UCSD-AML1 (cell line): ENCODE measurements around the gene FOXO1.

ENCODE experiments used
- DNase-seq: peaks from one replicate; lab custom pipeline; 2025; ENCODE audit not compliant: unreplicated experiment; lab: John Stamatoyannopoulos, UW

FOXO1 gene

GRCh38 chr13:40552895-40553294 lies 113.5 kb downstream of the FOXO1 start:
- DNase-seq = no peak

DNA sequence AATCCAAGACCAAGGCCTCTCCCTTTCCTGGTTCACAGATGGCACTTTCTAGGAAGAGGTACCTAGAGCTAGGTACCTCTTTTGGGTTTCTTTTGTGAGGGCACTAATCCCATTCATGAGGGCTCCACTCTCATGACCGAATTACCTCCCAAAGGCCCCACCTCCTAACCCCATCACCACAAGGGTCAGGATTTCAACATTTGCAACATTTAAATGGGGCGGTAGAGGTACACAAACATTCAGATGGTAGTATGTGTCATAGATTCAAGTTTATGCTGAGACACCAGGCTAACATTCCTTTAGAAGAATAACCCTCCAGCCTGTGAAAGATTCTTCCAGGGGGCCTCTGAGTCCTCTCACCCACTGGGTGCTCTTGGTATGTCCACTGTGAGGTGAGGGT lies 116.3 kb downstream of the FOXO1 start:
- no peak for DNase-seq

GRCh38 chr13:40549500-40550094 lies 116.8 kb downstream of the FOXO1 start:
- no peak for DNase-seq

DNA sequence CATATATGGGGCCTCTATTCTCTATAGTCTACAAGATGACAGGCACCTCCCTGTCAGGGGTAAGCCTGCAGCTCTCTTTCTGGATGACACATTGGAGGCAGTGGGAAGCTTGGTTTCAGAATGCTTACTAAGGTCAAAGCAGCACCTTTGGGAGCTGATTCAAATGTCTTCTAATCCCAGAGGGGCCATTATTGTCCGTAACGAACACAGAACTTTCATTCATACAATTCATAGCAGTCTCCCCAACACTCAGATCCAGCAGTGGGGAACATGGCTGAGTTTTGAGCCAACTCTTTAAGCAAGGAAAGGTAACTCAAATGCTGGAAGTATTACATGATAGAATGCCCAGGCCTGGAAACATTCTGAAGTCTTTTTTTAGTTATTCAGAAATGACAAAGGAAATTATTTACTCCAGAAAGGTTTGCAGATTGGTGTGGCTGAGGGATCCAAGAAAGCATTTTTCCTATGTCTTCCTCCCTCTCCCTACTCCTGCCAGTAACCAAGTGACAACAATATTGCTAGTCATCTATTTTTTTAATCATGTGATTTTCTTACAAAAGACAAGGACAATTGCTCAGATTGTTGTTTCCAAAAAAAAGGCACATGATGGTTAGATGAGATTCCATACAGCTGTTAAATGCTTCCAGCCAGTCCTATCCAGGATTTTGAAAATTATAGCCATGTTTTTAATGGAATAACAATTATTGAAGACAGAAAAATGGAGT lies 118.7 kb downstream of the FOXO1 start:
- no peak for DNase-seq

DNA sequence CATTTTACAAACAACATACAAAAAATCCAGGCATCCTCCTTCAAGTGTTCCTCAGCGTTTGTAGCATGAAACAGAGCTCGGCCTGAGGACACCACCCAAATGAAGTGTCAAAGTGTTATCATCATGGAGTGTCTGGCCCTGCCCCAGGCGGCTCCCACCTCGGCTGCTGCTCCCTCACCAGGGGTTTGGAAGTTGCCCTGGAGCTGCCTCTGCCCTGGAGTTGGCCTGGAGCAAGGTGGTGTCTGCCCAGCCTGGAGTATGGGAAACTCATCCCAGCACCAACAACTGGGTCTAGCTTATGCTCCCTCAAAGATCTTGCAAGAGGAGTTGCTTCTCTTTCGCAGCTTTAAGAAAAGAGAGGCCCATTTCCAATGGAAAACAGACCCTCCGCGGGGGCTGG lies 120.4 kb downstream of the FOXO1 start:
- DNase-seq = no peak

DNA sequence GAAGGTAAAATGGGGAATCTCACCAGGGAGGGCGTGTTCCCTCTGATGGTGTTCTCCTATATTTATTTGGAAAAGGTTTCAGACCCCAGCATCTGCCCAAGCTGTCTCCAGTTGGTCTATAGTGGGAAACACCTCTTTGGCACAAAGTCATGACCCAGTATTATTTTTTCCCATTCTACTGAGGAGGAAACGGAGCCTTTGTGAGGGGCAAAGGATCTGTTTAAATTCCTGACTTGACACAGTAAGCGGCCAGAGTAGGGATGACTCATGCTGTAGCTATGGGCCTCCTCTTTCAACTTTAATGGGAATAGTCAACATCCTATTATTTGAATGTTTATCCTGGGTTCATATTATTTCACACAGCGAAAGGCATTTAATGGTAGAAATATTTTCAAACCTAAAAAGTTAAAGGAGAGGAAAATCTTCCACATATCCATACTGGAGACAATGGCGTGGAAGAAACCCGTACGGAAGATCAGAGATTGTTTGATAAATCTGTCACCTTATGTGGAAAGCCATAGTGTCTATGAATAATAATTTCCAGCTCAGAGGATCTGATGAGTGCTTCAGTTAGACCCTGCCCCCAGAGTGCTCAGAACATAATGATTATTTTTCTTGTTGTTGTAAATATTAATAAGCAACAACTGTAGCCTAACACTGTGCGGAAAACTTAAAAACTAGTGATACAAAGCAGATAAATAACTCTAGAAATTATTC lies 126.0 kb downstream of the FOXO1 start:
- no peak for DNase-seq

GRCh38 chr13:40539576-40540327 lies 126.7 kb downstream of the FOXO1 start:
- no peak for DNase-seq

DNA sequence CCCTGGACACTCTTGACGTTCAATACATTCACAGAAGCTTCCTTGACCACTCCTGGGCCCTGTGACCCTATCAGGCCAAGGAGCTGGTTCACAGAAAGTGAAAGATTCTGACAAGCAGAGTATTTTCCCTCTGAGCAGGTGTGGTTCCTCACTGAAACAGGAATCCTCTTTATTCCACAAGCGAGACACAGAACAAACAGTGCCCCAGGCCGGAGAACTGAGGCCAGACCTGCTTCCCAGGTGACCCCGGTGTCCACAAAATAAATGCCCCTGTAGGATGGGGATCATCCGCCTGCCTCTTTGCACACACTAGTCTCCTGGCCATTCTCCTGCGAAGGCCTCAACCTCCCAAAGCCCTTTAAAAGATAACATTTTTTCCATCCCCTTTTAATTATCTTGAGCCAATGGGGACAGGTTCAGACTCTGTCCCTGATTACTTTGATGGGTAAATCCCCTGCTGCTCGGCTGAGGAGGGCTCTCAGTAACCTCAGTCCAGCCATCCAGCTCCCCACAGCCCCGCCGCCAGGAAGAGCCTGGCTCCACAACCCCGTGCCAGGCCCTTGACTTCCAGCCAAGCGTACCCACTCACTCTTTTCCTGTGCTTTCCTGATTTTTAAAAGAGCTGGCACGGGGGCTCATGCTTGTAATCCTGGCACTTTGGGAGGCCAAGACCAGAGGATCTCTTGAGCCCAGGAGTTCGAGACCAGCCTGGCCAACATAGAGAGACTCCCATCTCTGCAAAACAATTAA lies 129.1 kb downstream of the FOXO1 start:
- no peak for DNase-seq

DNA sequence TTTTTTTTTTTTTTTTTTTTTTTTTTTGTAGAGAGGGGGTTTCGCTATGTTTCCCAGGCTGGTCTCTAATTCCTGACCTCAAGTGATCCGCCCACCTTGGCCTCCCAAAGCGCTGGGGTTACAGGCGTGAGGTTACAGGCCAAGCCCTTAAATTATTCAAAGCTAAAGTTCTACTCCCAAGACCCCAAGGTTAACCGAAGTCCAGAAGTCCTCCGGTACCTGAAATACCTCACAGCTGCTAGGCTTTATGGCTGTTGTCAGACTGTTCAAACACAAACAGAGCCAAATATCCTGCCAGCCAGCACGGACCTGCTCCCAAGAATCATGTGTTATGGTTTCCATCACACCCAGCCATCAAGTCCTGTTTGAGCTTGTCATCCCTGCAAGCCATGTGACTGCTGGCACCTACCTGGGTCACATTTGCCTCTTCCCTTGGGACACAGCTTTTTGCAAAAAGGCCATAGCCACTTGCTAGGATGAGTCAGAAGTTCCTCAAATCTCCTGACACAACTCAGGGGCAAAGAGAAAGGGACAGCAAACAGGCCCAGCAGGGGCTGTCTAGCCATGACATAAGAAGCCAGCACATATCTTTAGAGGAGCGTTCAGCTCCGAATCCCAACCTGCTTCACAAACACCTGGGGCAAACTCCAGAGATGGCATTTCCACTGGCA lies 129.9 kb downstream of the FOXO1 start:
- no peak for DNase-seq

- DNase-seq = no peak
These were observed 131.1 kb downstream of the FOXO1 start for GRCh38 chr13:40535345-40535836.

- DNase-seq = no peak
These were observed 132.0 kb downstream of the FOXO1 start for GRCh38 chr13:40534456-40534855.

DNA sequence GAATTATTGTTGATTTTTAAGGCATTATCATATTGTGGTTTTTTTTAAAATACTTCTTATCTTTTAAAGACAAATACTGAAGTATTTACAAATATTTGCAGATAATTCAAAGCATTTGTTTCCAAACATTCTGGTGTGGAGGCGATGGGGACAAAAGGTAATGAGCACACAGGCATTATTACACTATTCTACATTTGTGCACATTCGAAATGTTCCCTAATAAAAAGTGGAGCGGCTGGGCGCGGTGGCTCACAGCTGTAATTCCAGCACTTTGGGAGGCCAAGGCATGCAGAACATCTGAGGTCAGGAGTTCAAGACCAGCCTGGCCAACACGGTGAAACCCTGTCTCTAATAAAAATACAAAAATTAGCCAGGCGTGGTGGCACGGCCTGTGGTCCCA lies 133.4 kb downstream of the FOXO1 start:
- no peak for DNase-seq

DNA sequence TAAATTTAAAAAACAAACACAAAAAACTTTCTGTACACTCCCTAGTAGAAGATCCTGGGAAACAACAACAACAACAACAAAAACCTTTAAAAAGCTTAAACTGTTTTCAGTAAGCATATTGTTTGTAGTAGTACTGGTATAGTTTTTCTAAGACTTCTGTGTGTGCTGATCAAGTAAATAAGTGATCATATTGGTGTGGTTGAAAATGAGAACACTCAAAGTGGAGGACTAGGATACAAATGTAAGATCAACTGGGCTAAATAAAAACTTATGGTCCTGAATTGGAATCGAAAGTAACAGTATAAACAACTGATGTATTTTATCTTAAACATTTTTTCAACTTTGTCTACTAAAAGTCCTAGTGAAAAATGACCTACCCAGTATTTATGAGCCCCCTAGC lies 135.5 kb downstream of the FOXO1 start:
- no peak for DNase-seq

DNA sequence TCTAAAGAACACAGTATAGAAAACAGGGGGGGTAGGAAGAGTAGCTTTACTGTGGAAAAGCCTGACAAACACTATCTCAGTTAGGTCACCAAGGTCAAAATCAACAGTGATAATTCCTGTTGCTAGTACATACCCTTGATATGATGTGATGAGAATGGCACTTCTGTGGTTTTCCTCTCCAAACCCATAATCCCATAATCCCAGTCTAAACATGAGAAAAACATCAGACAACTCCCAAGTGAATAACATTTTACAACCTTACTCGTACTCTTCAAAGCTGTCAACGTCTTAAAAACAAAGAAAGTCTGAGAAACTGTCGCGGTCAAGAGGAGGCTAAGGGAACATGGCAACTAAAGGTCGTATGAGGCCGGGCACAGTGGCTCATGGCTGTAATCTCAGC lies 137.6 kb downstream of the FOXO1 start:
- DNase-seq = no peak

DNA sequence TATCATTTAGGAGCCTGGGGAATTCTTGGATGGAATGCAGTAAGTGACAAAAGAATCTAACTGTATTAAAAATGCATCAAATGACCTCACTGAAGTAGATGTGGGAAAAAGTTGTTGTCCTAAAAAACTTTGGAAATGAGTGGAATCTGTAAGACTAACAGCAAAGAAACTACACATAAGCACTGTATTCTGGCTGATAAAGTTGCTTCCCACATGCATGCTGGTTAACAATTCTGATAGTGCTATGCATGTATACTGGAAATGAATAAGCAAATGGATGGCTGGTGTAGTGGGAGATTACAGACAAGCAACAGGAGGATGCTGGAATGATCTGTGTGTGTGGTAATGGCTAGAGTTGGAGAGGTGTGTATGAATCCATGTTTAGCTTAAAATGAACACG lies 138.5 kb downstream of the FOXO1 start:
- DNase-seq = no peak

DNA sequence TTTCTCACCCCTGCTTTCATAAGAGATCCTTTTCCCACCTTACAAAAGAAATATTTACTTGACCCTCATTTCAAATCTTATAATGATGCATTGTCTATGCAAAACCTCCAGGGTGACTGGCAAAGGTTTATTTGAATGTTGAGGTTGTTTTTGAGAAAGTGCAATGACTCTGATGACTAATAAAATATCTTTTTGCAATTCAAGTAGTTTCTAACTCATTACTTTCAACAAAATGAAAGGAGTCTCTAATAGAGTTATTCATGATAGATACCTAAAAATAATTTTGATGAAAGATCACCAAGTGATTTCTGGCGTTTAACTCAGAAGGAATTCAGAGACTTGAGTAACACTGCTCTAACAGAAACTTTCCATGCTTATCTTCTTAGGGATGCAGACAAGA lies 144.2 kb downstream of the FOXO1 start:
- DNase-seq = no peak

GRCh38 chr13:40520916-40521315 lies 145.5 kb downstream of the FOXO1 start:
- DNase-seq = no peak

DNA sequence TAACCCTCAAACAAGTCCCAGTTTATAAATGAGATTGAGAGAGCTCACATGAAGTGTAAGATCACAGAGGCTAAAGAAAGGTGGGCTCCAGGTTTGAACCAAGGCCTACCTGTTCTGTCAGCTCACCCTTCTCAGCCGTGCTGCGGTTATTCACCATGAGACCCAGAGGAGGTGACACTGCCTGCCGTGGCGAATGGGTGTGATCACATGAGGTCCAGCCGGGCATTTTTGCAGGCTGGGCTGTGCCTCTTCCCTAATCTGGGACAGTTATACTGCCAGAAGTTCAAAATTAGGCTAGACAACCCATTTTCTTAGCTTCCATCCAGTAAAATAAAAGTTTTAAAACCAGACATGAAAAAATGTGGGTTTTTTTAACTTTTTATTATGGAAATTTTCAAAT lies 146.8 kb downstream of the FOXO1 start:
- DNase-seq = no peak

GRCh38 chr13:40518481-40518882 lies 148.0 kb downstream of the FOXO1 start:
- no peak for DNase-seq
